Stimulated activated CD4-positive, alpha-beta T cell treated with anti-CD3 and anti-CD28 coated beads, Interleukin-15, amount 100 ng/mL, for 48 hours (primary cell): Measurements from ENCODE around the gene GPR137.
"Not testable (repeated sequence)": the region's sequence is repeated elsewhere in the genome, so short reads cannot be mapped to it uniquely, and the experiment has no call there.

ENCODE experiments used
- DNase-seq, 2 donors: peaks; one replicate each; pipeline ENCODE4 v3.0.0-alpha.2; 2020; ENCODE audit warnings: low read depth in 2 of 2

GPR137 gene

DNA sequence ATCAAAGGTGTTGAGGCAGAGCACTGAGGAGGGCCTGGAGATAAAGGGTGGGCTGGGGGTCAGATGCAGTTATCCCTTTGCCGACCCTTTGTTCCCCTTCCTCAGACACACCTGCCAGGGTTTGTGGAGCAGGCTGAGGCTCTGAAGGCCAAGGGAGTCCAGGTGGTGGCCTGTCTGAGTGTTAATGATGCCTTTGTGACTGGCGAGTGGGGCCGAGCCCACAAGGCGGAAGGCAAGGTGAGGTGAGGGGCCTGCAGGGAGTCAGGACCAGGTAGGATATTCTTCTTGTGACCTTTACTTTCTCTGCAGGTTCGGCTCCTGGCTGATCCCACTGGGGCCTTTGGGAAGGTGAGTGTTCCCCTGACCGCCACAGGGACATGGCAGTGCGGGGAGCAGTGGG lies 34.9 kb downstream of the GPR137 start:
- DNase-seq, result no peak

GRCh38 chr11:64321026-64321425 lies 35.4 kb downstream of the GPR137 start:
- DNase-seq, result no peak

- no peak for DNase-seq
These were observed 35.9 kb downstream of the GPR137 start for GRCh38 chr11:64321533-64321932.

DNA sequence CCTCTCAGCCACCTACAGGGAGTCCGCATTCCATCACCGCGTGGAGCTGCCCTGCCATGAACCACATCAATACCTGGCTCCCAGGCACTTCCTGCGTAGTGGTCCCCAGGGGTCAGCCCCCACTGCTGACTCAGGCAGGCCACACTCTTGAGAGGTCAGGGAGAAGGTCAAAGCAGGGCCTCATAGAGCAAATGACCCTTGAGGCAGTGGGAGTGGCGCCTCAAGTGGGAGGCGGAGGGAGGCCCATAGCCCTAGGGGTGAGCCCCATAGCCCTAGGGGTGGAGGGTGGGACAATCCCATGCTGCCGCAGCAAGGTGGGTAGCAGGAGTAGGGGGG lies 37.2 kb downstream of the GPR137 start:
- DNase-seq, result no peak

DNA sequence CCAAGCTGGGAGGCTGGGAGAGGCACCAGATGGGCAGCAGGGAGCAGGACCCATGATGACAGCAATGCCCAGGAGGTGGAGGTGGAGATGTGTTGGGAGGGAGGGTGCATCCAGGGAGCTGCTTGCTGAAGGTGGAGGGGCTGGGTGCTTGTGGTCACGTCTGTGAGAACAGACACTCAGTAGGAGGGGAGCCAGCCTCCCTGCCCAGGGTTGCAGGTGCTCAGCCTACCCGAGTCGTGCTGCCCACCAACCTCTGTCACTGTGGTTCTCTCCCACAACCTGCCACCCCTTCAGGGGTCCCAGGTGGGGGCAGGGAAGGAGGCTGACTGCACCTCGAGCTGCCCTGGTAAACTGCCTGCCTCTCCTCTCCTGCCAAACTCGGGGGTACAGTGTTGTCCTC lies 37.7 kb downstream of the GPR137 start:
- DNase-seq, result no peak

- not testable (repeated sequence) for DNase-seq
These were observed 38.3 kb downstream of the GPR137 start for GRCh38 chr11:64323984-64324383.

DNA sequence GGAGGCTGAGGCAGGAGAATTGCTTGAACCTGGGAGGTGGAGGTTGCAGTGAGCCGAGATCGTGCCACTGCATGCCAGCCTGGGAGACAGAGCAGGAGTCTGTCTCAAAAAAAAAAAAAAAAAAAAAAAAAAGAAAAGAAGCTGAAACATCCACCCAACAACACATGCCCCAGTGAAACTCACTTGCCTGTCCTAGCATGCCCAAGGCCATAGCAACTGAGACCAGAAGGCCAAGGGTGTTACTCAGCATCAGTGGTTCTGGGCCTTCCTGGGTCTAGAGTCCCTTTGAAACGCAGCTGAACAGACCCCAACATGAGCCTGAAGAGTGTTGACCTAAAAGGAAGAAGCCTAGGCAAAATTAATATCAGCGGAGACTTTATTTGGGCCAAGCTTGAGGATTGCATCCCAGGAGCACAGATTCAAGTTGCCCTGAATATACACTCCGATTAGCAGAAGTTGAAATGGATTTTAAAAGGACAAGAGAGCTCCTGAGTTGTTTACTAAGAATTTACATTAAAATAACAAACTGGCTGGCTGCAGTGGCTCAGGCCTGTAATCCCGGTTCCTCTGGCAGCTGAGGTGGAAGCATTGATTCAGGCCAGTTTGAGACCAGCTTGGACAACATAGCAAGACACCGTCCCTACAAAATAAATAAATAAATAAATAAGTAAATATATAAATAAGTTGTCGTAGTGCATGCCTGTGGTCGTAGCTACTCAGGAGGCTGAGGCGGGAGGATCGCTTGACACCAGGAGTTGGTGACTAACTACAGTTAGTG lies 39.2 kb downstream of the GPR137 start:
- no peak for DNase-seq

DNA sequence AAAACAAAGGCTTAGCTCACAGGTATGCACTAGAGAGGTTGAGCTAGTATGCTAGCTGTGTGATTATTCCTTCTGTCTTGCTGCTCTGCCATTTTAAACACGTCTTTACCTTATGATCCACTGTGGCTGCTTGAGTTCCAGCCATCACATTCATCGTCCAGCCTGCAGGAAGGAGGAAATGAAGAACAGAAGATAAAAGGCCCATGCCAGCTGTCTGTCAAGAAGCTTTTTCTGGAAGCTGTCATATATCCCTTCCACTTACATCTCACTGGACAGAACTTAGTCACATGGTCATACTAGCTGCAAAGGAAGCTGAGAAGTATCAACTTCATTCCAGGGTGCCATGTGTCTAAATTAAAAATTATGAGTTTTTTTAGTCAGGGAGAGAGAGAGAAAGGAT lies 41.7 kb downstream of the GPR137 start:
- DNase-seq, result no peak

DNA sequence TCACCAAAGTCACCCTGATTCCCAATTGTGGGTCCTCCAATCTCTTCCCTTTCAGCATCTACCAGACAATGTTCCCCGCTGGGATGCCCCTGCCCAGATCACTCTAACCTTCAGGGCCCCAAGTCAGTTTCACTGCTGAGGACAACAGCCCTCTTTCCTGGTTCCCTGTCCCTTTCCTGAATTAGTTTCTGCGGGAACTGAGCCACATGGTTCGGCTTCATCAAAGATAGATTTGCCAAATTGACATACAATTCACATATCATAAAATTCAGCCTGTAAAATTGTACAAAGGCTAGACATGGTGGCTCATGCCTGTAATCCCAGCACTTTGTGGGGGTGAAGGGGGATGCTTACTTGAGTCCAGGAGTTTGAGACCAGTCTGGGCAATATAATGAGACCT lies 42.3 kb downstream of the GPR137 start:
- DNase-seq, result no peak

DNA sequence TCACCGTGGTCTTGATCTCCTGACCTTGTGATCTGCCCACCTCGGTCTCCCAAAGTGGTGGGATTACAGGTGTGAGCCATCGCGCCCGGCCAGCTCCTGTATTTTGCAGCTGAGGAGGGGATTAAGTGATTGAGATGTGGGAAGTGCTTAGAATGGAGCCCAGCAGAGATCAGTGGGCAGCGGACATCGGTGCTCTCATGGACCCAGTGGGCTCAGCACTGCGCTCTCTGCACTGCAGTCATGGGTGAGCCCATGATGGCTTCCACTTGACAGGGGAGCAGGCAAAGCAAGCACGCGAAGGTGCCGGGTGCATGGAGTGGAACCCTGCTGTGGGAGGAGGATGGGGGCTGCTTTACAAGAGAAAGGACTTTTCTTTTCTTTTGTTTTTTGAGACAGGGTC lies 45.2 kb downstream of the GPR137 start:
- DNase-seq, result no peak

GRCh38 chr11:64331569-64332371 lies 46.1 kb downstream of the GPR137 start:
- peak; percentile 71 to 77 for DNase-seq

- no peak for DNase-seq
These were observed 47.9 kb downstream of the GPR137 start for GRCh38 chr11:64333556-64333955.

- DNase-seq, result peak; percentile 56 to 64
These were observed 49.4 kb downstream of the GPR137 start for GRCh38 chr11:64334764-64335735.

GRCh38 chr11:64337538-64338249 lies 52.0 kb downstream of the GPR137 start:
- no peak for DNase-seq

GRCh38 chr11:64338716-64339115 lies 53.1 kb downstream of the GPR137 start:
- DNase-seq, result no peak
